Astrocyte (in vitro differentiated cells and primary cell): ENCODE measurements around the gene MIPOL1.
"Not testable (repeated sequence)": the region's sequence is repeated elsewhere in the genome, so short reads cannot be mapped to it uniquely, and the experiment has no call there.

Experiments
- CTCF ChIP-seq: IDR thresholded peaks from 2 replicates; pipeline ENCODE4 v1.5.1; 2011; ENCODE audit warnings: low read depth, mild to moderate bottlenecking, inconsistent platforms, low read length, moderate library complexity; ENCODE audit not compliant: insufficient read depth
- EZH2 ChIP-seq: IDR thresholded peaks from 2 replicates; pipeline ENCODE4 v1.6.1; 2012; ENCODE audit warnings: mild to moderate bottlenecking, low read length, inconsistent platforms; ENCODE audit not compliant: insufficient read depth

DNA sequence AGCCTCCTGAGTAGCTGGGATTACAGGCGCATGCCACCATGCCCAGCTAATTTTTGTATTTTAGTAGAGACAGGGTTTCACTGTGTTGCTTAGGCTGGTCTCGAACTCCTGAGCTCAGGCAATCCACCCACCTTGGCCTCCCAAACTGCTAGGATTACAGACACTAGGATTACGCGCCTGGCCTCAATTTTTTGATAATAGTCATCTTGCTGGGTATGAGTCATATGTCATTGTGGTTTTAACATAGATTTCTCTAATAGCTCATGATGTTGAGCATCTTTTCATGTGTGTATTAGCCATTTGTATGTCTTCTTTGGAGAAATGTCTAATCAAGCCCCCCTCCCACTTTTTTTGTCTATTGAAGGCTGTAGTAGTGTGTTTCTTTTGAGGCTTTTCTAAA is 38.3 kb downstream of the MIPOL1 start:
- TF ChIP-seq CTCF, EZH2: not testable (repeated sequence)
